GM08714 (cell line): ENCODE data around the gene MTFR2.
"Not testable (repeated sequence)": the region's sequence is repeated elsewhere in the genome, so short reads cannot be mapped to it uniquely, and the experiment has no call there.

Experiments used
- H3K4me3 ChIP-seq: fragments of 200-500 bp; sonication (Bioruptor generic); 2 replicates; pipeline ENCODE4 v1.5.1; 2014; ENCODE audit warnings: mild to moderate bottlenecking, low read length, inconsistent platforms
- ZNF274 ChIP-seq: IDR thresholded peaks from 2 replicates; pipeline ENCODE4 v1.6.1; 2012; ENCODE audit warnings: mild to moderate bottlenecking, low read depth, low read length

The MTFR2 gene

GRCh38 chr6:136253734-136254133 lies 3.6 kb upstream of the MTFR2 start:
- H3K4me3 ChIP-seq = no peak overlapping the region
- TF ChIP-seq ZNF274 = no peak

GRCh38 chr6:136252441-136252840 lies 2.3 kb upstream of the MTFR2 start:
- no peak for TF ChIP-seq ZNF274
- no peak overlapping the region for H3K4me3 ChIP-seq

GRCh38 chr6:136251394-136251793 lies 1.3 kb upstream of the MTFR2 start:
- no peak overlapping the region for H3K4me3 ChIP-seq
- TF ChIP-seq ZNF274 = no peak

- no peak for TF ChIP-seq ZNF274
- H3K4me3 ChIP-seq = peak overlapping the region; percentile 88
Measured at GRCh38 chr6:136250686-136251008, 536 bp upstream of the MTFR2 start.

- no peak for TF ChIP-seq ZNF274
- H3K4me3 ChIP-seq = peak overlapping the region; percentile 86
Measured at GRCh38 chr6:136249336-136249735, 775 bp downstream of the MTFR2 start.

- no peak overlapping the region for H3K4me3 ChIP-seq
- no peak for TF ChIP-seq ZNF274
Measured at GRCh38 chr6:136244061-136244616, 6.0 kb downstream of the MTFR2 start.

- no peak overlapping the region for H3K4me3 ChIP-seq
- no peak for TF ChIP-seq ZNF274
Measured at GRCh38 chr6:136236466-136237293, 13.4 kb downstream of the MTFR2 start.

- H3K4me3 ChIP-seq = no peak overlapping the region
- TF ChIP-seq ZNF274 = no peak
Measured at GRCh38 chr6:136235233-136235564, 14.9 kb downstream of the MTFR2 start.

- no peak overlapping the region for H3K4me3 ChIP-seq
- TF ChIP-seq ZNF274 = no peak
Measured at GRCh38 chr6:136232701-136233100, 17.4 kb downstream of the MTFR2 start.

GRCh38 chr6:136230219-136230853 lies 19.8 kb downstream of the MTFR2 start:
- H3K4me3 ChIP-seq = no peak overlapping the region
- no peak for TF ChIP-seq ZNF274

- no peak for TF ChIP-seq ZNF274
- H3K4me3 ChIP-seq = no peak overlapping the region
Measured at GRCh38 chr6:136228814-136229213, 21.3 kb downstream of the MTFR2 start.

- no peak overlapping the region for H3K4me3 ChIP-seq
Measured at GRCh38 chr6:136226674-136227377, 23.3 kb downstream of the MTFR2 start.

GRCh38 chr6:136226027-136226673 lies 24.0 kb downstream of the MTFR2 start:
- H3K4me3 ChIP-seq = no peak overlapping the region
- TF ChIP-seq ZNF274 = no peak

More at GRCh38 chr6:136226674-136227377, 23.3 kb downstream of the MTFR2 start:
- no peak for TF ChIP-seq ZNF274

- TF ChIP-seq ZNF274 = no peak
- H3K4me3 ChIP-seq = no peak overlapping the region
Measured at GRCh38 chr6:136225496-136225895, 24.6 kb downstream of the MTFR2 start.

GRCh38 chr6:136224974-136225373 lies 25.1 kb downstream of the MTFR2 start:
- H3K4me3 ChIP-seq = not testable (repeated sequence)
